ENCODE data around the gene S100A16.

S100A16 gene

GRCh38 chr1:153560771-153561465 lies 52.0 kb downstream of the S100A16 start:
- no peak overlapping the region for H3K4me2 ChIP-seq (ENCODE audit: low read depth, low read length, poor library complexity, severe bottlenecking)
- no peaks in the 10 kb centered on the region for H3K9me3 ChIP-seq (ENCODE audit: insufficient read depth, low read depth, low read length)
- H4K20me1 ChIP-seq (ENCODE audit: insufficient read depth, low read length, poor library complexity, severe bottlenecking), result no peaks in the 10 kb centered on the region
- H3K4me3 ChIP-seq (ENCODE audit: low read length, poor library complexity, severe bottlenecking), result no peak overlapping the region
- no peaks in the 10 kb centered on the region for H3K9me2 ChIP-seq (replicated peaks; ENCODE audit: low read depth, low read length)
- TF ChIP-seq CTCF (conservative IDR thresholded peaks at IDR 0.05; ENCODE audit: low read length) (no peak), EZH2phosphoT487 (IDR thresholded peaks at IDR 0.05; ENCODE audit: borderline replicate concordance) (no peak)
- H3K79me2 ChIP-seq (ENCODE audit: insufficient read depth, low read length), result no peaks in the 10 kb centered on the region
- no peak overlapping the region for H2AFZ ChIP-seq (ENCODE audit: low read length)
- H3K4me1 ChIP-seq (ENCODE audit: insufficient read depth, low read length, poor library complexity, severe bottlenecking), result peaks cover 8% of the 10 kb centered on the region
- no peaks in the 10 kb centered on the region for H3K36me3 ChIP-seq (ENCODE audit: insufficient read depth, low read length)
- H3K9ac ChIP-seq (ENCODE audit: low read depth, low read length, poor library complexity, severe bottlenecking), result no peak overlapping the region
- H3F3A ChIP-seq (ENCODE audit: low read depth), result no peaks in the 10 kb centered on the region
- no peaks in the 10 kb centered on the region for H3K27me3 ChIP-seq (ENCODE audit: insufficient read depth, low read length, poor library complexity, severe bottlenecking)

GRCh38 chr1:153560241-153560640 lies 52.7 kb downstream of the S100A16 start:
- Histone ChIP-seq H3K27me3 (ENCODE audit: insufficient read depth, low read length, poor library complexity, severe bottlenecking) (no peaks in the 10 kb centered on the region), H3F3A (ENCODE audit: low read depth) (no peaks in the 10 kb centered on the region), H3K79me2 (ENCODE audit: insufficient read depth, low read length) (no peaks in the 10 kb centered on the region), H3K9me2 (replicated peaks; ENCODE audit: low read depth, low read length) (no peaks in the 10 kb centered on the region), H3K36me3 (ENCODE audit: insufficient read depth, low read length) (no peaks in the 10 kb centered on the region), H3K9ac (ENCODE audit: low read depth, low read length, poor library complexity, severe bottlenecking) (no peak overlapping the region), H4K20me1 (ENCODE audit: insufficient read depth, low read length, poor library complexity, severe bottlenecking) (no peaks in the 10 kb centered on the region), H3K4me1 (ENCODE audit: insufficient read depth, low read length, poor library complexity, severe bottlenecking) (peaks cover 1% of the 10 kb centered on the region), H3K9me3 (ENCODE audit: insufficient read depth, low read depth, low read length) (no peaks in the 10 kb centered on the region), H3K4me3 (ENCODE audit: low read length, poor library complexity, severe bottlenecking) (no peak overlapping the region), H2AFZ (ENCODE audit: low read length) (no peak overlapping the region), H3K4me2 (ENCODE audit: low read depth, low read length, poor library complexity, severe bottlenecking) (no peak overlapping the region)
- TF ChIP-seq EZH2phosphoT487 (IDR thresholded peaks at IDR 0.05; ENCODE audit: borderline replicate concordance) (no peak), CTCF (conservative IDR thresholded peaks at IDR 0.05; ENCODE audit: low read length) (no peak)

- no peaks in the 10 kb centered on the region for H3K27me3 ChIP-seq (ENCODE audit: insufficient read depth, low read length, poor library complexity, severe bottlenecking)
- no peak overlapping the region for H3K4me3 ChIP-seq (ENCODE audit: low read length, poor library complexity, severe bottlenecking)
- H2AFZ ChIP-seq (ENCODE audit: low read length), result no peak overlapping the region
- H3K9ac ChIP-seq (ENCODE audit: low read depth, low read length, poor library complexity, severe bottlenecking), result no peak overlapping the region
- no peak overlapping the region for H3K4me2 ChIP-seq (ENCODE audit: low read depth, low read length, poor library complexity, severe bottlenecking)
- no peaks in the 10 kb centered on the region for H3K79me2 ChIP-seq (ENCODE audit: insufficient read depth, low read length)
- H3K36me3 ChIP-seq (ENCODE audit: insufficient read depth, low read length), result no peaks in the 10 kb centered on the region
- H3K4me1 ChIP-seq (ENCODE audit: insufficient read depth, low read length, poor library complexity, severe bottlenecking), result peaks cover 12% of the 10 kb centered on the region
- H4K20me1 ChIP-seq (ENCODE audit: insufficient read depth, low read length, poor library complexity, severe bottlenecking), result no peaks in the 10 kb centered on the region
- no peaks in the 10 kb centered on the region for H3F3A ChIP-seq (ENCODE audit: low read depth)
- TF ChIP-seq EZH2phosphoT487 (IDR thresholded peaks at IDR 0.05; ENCODE audit: borderline replicate concordance) (no peak), CTCF (conservative IDR thresholded peaks at IDR 0.05; ENCODE audit: low read length) (no peak)
- no peaks in the 10 kb centered on the region for H3K9me2 ChIP-seq (replicated peaks; ENCODE audit: low read depth, low read length)
- H3K9me3 ChIP-seq (ENCODE audit: insufficient read depth, low read depth, low read length), result no peaks in the 10 kb centered on the region
Measured at GRCh38 chr1:153557877-153558276, 55.1 kb downstream of the S100A16 start.
